BLaER1 treated with 17β-estradiol and CSF1 and Interleukin-3, amounts not matched to agents 10 nM and 100 nM (cell line): ENCODE data around the gene RASD2.

Experiments
- H3K27ac ChIP-seq, 11 experiments: shearing (Covaris generic); formaldehyde crosslinking; 2 replicates each; pipeline ENCODE4 v1.8.1; 2022
- H3K27me3 ChIP-seq, 11 experiments: shearing (Covaris generic); formaldehyde crosslinking; 2 replicates each; pipeline ENCODE4 v1.8.1; 2022
- H3K36me3 ChIP-seq, 11 experiments: shearing (Covaris generic); formaldehyde crosslinking; 2 replicates each; pipeline ENCODE4 v1.8.1; 2022
- H3K4me1 ChIP-seq, 10 experiments: shearing (Covaris generic); formaldehyde crosslinking; 2 replicates each; pipeline ENCODE4 v1.8.1; 2022
- H3K4me2 ChIP-seq, 11 experiments: shearing (Covaris generic); formaldehyde crosslinking; 2 replicates each; pipeline ENCODE4 v1.8.1; 2022
- H3K4me3 ChIP-seq, 10 experiments: shearing (Covaris generic); formaldehyde crosslinking; 2 replicates each; pipeline ENCODE4 v1.8.1; 2022
- H3K9ac ChIP-seq, 11 experiments: shearing (Covaris generic); formaldehyde crosslinking; 2 replicates each; pipeline ENCODE4 v1.8.1; 2022
- H3K9me3 ChIP-seq, 11 experiments: shearing (Covaris generic); formaldehyde crosslinking; replicated peaks in 1 of 11; 2 replicates each; pipeline ENCODE4 v1.8.1; 2022
- H4K20me1 ChIP-seq, 11 experiments: shearing (Covaris generic); formaldehyde crosslinking; 2 replicates each; pipeline ENCODE4 v1.8.1; 2022
- Cebpa-rat ChIP-seq, 11 experiments: shearing (Covaris generic); IDR thresholded peaks; 2 replicates each; pipeline ENCODE4 v1.8.1; 2022

Gene RASD2

DNA sequence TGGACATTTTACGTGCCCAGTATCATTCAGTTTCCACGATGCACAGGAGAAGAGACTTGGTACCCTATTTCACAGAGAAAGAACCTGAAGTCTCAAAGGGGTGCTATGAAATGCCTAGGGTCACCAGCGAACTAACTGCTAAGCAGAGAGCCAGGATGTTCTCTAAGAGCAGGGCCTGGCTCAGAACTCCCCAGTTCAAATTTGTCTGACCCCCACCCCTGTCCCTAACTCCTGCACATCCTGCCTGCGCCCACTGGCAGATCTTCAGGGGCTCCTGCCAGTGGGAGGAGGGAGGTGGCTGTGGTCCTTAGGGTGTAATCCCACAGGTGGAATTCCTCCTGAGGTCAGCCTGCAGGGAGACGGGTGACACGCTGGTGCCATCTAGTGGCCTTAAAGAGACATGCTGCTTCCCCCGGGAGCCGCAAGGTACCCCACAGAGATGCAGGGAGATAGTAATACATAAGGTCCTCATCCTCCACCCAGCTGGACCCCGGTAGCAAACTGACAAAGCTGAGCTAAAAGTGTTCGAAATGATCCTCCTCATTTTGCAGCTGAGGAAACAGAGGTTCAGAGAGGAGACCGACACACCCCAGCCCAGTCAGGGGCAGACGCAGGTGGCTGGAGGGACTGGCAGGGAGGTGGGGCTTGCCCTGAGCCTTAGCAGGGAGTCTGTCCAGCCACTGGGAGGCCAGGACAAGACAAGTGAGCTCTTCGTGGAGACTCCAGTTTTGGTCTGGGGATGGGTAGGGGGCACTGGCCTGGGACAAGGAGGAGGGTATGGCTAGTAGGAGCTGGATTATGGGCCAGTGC is 42.4 kb downstream of the RASD2 start:
- H4K20me1 ChIP-seq = no peaks in the 10 kb centered on the region
- no peak overlapping the region for H3K9ac ChIP-seq
- peaks cover 0 to 37% (median 27%) of the 10 kb centered on the region in 10 experiments; a peak in 17 of 20 replicates for H3K4me1 ChIP-seq
- no peak overlapping the region for H3K4me3 ChIP-seq
- TF ChIP-seq Cebpa-rat (IDR thresholded peaks at IDR 0.05) = no peak
- H3K9me3 ChIP-seq = no peaks in the 10 kb centered on the region
- no peak overlapping the region for H3K4me2 ChIP-seq
- no peak overlapping the region for H3K27ac ChIP-seq
- H3K36me3 ChIP-seq = no peaks in the 10 kb centered on the region
- H3K27me3 ChIP-seq = no peaks in the 10 kb centered on the region

DNA sequence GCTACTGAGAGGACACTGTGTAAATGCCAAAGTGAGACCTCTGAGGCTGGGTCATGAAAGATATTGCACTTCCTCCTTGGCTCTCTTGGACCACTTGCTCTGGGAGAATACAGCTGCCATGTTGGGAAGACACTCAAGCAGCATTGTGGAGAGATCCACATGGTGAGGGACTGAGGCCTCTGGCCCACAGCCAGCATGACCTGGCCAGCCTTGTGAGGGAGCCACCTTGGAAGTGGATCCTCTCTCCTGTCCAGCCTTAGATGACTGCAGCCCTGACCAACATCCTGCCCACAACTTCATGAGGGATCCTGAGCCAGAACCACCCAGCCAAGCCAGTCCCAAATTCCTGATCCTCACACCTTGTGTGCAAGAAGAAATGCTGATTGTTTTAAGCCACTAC is 46.1 kb downstream of the RASD2 start:
- no peak overlapping the region for H3K27ac ChIP-seq
- no peaks in the 10 kb centered on the region for H3K36me3 ChIP-seq
- H3K4me1 ChIP-seq = peaks cover 12 to 55% (median 29%) of the 10 kb centered on the region in 10 experiments
- no peak for TF ChIP-seq Cebpa-rat (IDR thresholded peaks at IDR 0.05)
- H3K9ac ChIP-seq = no peak overlapping the region
- H3K9me3 ChIP-seq = no peaks in the 10 kb centered on the region
- no peak overlapping the region for H3K4me2 ChIP-seq
- H3K4me3 ChIP-seq = no peak overlapping the region
- H3K27me3 ChIP-seq = no peaks in the 10 kb centered on the region
- H4K20me1 ChIP-seq = no peaks in the 10 kb centered on the region

DNA sequence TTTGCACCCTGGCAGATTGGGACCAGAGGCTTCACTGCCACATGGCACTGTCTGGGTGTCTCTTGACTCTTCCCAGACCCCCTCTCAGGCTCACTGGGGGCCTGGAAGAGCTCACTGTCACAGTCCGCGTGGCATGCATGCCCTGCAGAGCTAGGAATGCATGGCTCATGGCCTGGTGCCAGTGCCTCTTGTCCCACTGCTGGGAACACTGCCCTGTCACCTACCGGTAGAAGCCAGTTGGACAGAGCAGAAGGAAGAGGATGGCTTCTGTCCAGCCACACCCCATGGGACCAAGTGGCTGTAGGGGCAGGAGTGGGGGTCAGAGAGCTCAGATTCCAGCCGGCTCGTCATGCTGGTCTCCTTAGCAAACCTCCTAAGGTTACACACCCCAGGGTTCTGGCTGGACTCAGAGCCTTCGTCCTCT is 46.8 kb downstream of the RASD2 start:
- H4K20me1 ChIP-seq = no peaks in the 10 kb centered on the region

DNA sequence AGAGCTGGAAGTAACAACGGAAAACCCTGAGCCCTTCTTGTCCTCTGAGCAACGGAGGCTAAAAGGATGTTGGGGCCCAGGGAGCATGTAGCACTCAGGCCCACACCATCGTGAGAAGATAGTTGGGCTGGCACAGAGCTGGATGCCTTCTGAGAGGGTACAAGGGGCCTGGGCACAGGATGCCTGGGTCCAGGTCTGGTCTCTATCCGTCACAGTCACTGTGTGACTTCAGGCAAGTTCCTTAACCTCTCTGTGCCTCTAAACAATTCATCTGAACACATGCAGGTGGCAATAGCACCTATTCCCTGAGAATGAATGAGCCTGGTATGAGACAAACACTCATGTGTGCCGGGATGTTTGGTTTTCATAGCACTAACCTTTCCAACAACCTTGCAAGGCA is 47.3 kb downstream of the RASD2 start:
- Histone ChIP-seq H3K27me3 (no peaks in the 10 kb centered on the region), H3K4me3 (no peak overlapping the region), H3K36me3 (no peaks in the 10 kb centered on the region), H3K4me1 (peaks cover 10 to 61% (median 29%) of the 10 kb centered on the region in 10 experiments), H3K9me3 (no peaks in the 10 kb centered on the region), H3K9ac (no peak overlapping the region), H4K20me1 (no peaks in the 10 kb centered on the region), H3K27ac (peak overlapping the region in 2 of 11 experiments; percentile 36 to 62; a peak in 2 of 22 replicates), H3K4me2 (no peak overlapping the region)
- no peak for TF ChIP-seq Cebpa-rat (IDR thresholded peaks at IDR 0.05)

More for the DNA sequence above, 46.8 kb downstream of the RASD2 start:
- H3K9ac ChIP-seq = no peak overlapping the region
- H3K27ac ChIP-seq = no peak overlapping the region
- H3K4me3 ChIP-seq = no peak overlapping the region
- H3K4me2 ChIP-seq = no peak overlapping the region
- no peaks in the 10 kb centered on the region for H3K27me3 ChIP-seq
- TF ChIP-seq Cebpa-rat (IDR thresholded peaks at IDR 0.05) = no peak
- H3K36me3 ChIP-seq = no peaks in the 10 kb centered on the region
- no peaks in the 10 kb centered on the region for H3K9me3 ChIP-seq
- H3K4me1 ChIP-seq = peaks cover 12 to 57% (median 29%) of the 10 kb centered on the region in 10 experiments

DNA sequence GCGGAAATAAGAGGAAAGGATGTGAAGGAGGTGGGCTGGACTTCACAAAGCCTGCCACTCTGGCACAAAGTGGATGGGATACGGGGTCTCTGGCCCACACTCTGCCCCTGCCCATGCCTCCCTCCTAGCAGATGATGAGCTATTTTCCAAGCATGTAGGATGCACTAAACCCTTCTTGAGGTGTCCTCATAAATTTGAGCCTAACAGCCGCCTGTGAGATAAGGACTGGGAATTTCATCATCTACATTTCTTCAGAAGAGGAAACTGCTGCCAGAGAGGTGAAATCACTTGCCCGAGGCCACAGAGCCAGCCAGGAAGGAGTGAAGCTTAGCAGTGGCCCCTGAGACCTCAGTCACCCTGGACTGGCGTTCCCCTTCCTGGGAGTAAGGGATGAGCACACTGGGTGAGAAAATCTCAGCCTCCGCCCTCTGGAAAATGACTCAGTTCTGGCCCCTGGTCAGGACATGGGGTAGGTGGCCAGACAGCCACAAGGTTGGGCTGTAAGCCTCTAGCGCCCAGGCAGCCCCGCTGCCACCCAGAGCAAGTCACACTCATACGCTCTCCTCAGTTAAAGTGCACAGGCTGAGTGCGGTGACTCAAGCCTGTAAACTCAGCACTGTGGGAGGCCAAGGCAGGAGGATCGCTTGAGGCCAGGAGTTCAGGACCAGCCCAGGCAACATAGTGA is 48.6 kb downstream of the RASD2 start:
- Histone ChIP-seq H4K20me1 (no peaks in the 10 kb centered on the region), H3K9me3 (no peaks in the 10 kb centered on the region), H3K36me3 (no peaks in the 10 kb centered on the region), H3K4me1 (peaks cover 8 to 66% (median 36%) of the 10 kb centered on the region in 10 experiments), H3K9ac (peak overlapping the region in 1 of 11 experiments; percentile 18; a peak in 2 of 22 replicates), H3K27me3 (no peaks in the 10 kb centered on the region), H3K4me3 (no peak overlapping the region), H3K4me2 (peak overlapping the region in 8 of 11 experiments; percentile 27 to 60 (median 50); a peak in 14 of 22 replicates), H3K27ac (peak overlapping the region in 8 of 11 experiments; percentile 13 to 62 (median 26); a peak in 11 of 22 replicates)
- peak in 2 of 11 experiments; percentile 34 to 46; a peak in 2 of 22 replicates for TF ChIP-seq Cebpa-rat (IDR thresholded peaks at IDR 0.05)

DNA sequence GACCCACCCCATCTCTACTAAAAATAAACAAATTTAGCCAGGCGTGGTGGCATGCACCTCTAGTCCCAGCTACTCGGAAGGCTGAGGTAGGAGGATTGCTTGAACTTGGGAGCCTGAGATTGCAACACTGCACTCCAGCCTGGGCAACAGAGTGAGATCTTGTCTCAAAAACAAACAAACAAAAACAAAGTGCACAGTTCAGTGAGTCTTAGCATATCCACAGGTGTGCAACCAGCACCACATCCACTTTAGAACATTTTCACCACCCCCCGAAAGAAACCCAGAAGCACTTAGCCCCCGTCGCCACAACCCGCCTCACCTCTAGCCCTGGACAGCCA is 49.1 kb downstream of the RASD2 start:
- peak overlapping the region in 7 of 11 experiments; percentile 13 to 62 (median 26); a peak in 10 of 22 replicates for H3K27ac ChIP-seq

GRCh38 chr22:35590634-35591295 is 50.1 kb downstream of the RASD2 start:
- peak overlapping the region in 4 of 11 experiments; percentile 14 to 60 (median 40); a peak in 4 of 22 replicates for H3K4me2 ChIP-seq

More for the DNA sequence above, 49.1 kb downstream of the RASD2 start:
- TF ChIP-seq Cebpa-rat (IDR thresholded peaks at IDR 0.05) = peak in 1 of 11 experiments; percentile 8; a peak in 1 of 22 replicates
- Histone ChIP-seq H3K4me3 (no peak overlapping the region), H3K36me3 (no peaks in the 10 kb centered on the region), H3K9ac (no peak overlapping the region; a peak in 1 of 22 replicates), H3K4me1 (peaks cover 8 to 66% (median 36%) of the 10 kb centered on the region in 10 experiments), H3K27me3 (no peaks in the 10 kb centered on the region), H4K20me1 (no peaks in the 10 kb centered on the region), H3K4me2 (peak overlapping the region in 8 of 11 experiments; percentile 27 to 60 (median 50); a peak in 14 of 22 replicates), H3K9me3 (no peaks in the 10 kb centered on the region)

DNA sequence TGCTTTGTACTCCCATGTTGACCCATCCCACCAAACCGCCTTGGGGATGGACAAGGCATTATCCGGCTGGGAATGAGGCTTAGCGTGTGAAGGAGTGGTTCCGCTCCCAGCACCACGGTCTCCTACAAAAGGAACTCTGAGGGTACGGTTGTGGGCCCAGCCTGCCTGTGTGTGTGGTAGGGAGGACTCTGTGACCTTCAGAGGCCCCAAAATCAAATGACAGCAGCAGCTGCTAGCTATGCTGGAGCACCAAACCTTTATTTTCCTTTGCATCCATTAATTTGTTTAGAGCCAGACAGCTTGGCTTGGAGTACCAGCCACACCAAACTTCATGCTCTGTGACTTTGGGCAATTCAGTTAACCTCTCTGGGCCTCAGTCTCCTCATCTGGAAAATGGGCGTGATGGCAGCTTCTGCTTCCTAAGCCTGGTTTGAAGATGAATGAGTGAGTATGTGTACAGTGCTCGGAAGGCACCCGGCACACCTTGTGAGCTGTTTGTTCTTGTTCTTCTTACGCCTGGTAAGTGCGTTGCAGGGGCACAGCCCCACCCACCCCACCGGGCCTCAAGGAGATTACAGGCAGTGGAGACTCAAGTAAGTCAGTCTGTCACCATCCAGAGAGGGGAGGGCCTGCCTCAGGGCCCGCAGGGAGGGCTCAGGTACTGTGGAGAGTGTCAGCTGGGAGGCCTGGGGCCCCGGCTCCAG is 51.2 kb downstream of the RASD2 start:
- no peaks in the 10 kb centered on the region for H3K36me3 ChIP-seq
- H3K4me2 ChIP-seq = no peak overlapping the region
- no peaks in the 10 kb centered on the region for H3K9me3 ChIP-seq
- peaks cover 0 to 51% (median 23%) of the 10 kb centered on the region in 10 experiments; a peak in 15 of 20 replicates for H3K4me1 ChIP-seq
- H3K9ac ChIP-seq = no peak overlapping the region
- no peaks in the 10 kb centered on the region for H3K27me3 ChIP-seq
- H4K20me1 ChIP-seq = no peaks in the 10 kb centered on the region
- H3K4me3 ChIP-seq = no peak overlapping the region
- peak overlapping the region in 3 of 11 experiments; percentile 2 to 18 (median 16); a peak in 1 of 22 replicates for H3K27ac ChIP-seq
- no peak for TF ChIP-seq Cebpa-rat (IDR thresholded peaks at IDR 0.05)

More at GRCh38 chr22:35590634-35591295, 50.1 kb downstream of the RASD2 start:
- peak overlapping the region in 3 of 11 experiments; percentile 22 to 50 (median 38); a peak in 3 of 22 replicates for H3K27ac ChIP-seq
- H4K20me1 ChIP-seq = no peaks in the 10 kb centered on the region
- TF ChIP-seq Cebpa-rat (IDR thresholded peaks at IDR 0.05) = no peak
- no peaks in the 10 kb centered on the region for H3K36me3 ChIP-seq
- H3K4me1 ChIP-seq = peaks cover under 1 to 58% (median 27%) of the 10 kb centered on the region in 10 experiments; a peak in 19 of 20 replicates
- H3K4me3 ChIP-seq = no peak overlapping the region
- H3K9me3 ChIP-seq = no peaks in the 10 kb centered on the region
- H3K9ac ChIP-seq = no peak overlapping the region
- no peaks in the 10 kb centered on the region for H3K27me3 ChIP-seq
